Vagina (tissue), 2 donors: ENCODE data around the gene HTR1B.

Experiments used
- POLR2A ChIP-seq, 2 donors: fragments of 450-650 bp; IDR thresholded peaks; one replicate each; pipeline ENCODE4 v1.6.1; 2017; ENCODE audit warnings: antibody characterized with exemption in 2 of 2, mild to moderate bottlenecking in 2 of 2, moderate library complexity in 2 of 2
- POLR2AphosphoS5 ChIP-seq, 2 donors: sonication (generic); formaldehyde crosslinking; IDR thresholded peaks; one replicate each; pipeline ENCODE4 v1.9.0; 2017; ENCODE audit warnings: antibody characterized with exemption in 2 of 2, mild to moderate bottlenecking in 2 of 2, low read depth in 1 of 2; ENCODE audit not compliant: insufficient read depth in 1 of 2
- TF ChIP-seq, protein P1 (sequence below), 3 experiments: fragments of 450-650 bp in 2 of 3; fragments of 200-600 bp in 1 of 3; sonication (generic) in 1 of 3; IDR thresholded peaks; one replicate each; pipeline ENCODE4 v1.5.1; 2017 to 2019; ENCODE audit warnings: antibody characterized with exemption in 3 of 3, mild to moderate bottlenecking in 2 of 3, moderate library complexity in 2 of 3

DNA sequence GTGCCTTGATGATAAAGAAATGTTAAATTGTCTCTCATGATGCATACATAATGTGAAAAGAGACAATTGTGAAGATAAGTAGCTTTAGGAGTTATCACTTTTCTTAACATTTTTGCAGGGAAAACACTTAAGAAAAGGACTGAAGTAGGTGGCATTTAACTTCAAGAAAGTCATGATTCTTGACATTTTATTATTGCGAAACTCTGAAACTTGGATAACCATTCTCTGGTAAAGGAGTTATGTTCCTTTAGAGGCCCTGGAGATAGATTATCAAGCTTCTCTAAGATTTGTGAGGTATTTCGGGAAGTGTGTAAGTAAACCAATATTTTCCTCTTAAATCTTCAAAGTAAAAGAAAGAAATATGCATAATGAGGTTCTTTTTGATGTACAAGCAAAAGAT is 38.5 kb downstream of the HTR1B start:
- TF ChIP-seq, protein P1, sequence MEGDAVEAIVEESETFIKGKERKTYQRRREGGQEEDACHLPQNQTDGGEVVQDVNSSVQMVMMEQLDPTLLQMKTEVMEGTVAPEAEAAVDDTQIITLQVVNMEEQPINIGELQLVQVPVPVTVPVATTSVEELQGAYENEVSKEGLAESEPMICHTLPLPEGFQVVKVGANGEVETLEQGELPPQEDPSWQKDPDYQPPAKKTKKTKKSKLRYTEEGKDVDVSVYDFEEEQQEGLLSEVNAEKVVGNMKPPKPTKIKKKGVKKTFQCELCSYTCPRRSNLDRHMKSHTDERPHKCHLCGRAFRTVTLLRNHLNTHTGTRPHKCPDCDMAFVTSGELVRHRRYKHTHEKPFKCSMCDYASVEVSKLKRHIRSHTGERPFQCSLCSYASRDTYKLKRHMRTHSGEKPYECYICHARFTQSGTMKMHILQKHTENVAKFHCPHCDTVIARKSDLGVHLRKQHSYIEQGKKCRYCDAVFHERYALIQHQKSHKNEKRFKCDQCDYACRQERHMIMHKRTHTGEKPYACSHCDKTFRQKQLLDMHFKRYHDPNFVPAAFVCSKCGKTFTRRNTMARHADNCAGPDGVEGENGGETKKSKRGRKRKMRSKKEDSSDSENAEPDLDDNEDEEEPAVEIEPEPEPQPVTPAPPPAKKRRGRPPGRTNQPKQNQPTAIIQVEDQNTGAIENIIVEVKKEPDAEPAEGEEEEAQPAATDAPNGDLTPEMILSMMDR (IDR thresholded peaks at IDR 0.05), result no peak
- TF ChIP-seq POLR2A (IDR thresholded peaks at IDR 0.05) (no peak), POLR2AphosphoS5 (IDR thresholded peaks at IDR 0.05; ENCODE audit: insufficient read depth in 1 of 2, low read depth in 1 of 2) (no peak)
